ENCODE measurements around the gene DYSF.

Gene DYSF

DNA sequence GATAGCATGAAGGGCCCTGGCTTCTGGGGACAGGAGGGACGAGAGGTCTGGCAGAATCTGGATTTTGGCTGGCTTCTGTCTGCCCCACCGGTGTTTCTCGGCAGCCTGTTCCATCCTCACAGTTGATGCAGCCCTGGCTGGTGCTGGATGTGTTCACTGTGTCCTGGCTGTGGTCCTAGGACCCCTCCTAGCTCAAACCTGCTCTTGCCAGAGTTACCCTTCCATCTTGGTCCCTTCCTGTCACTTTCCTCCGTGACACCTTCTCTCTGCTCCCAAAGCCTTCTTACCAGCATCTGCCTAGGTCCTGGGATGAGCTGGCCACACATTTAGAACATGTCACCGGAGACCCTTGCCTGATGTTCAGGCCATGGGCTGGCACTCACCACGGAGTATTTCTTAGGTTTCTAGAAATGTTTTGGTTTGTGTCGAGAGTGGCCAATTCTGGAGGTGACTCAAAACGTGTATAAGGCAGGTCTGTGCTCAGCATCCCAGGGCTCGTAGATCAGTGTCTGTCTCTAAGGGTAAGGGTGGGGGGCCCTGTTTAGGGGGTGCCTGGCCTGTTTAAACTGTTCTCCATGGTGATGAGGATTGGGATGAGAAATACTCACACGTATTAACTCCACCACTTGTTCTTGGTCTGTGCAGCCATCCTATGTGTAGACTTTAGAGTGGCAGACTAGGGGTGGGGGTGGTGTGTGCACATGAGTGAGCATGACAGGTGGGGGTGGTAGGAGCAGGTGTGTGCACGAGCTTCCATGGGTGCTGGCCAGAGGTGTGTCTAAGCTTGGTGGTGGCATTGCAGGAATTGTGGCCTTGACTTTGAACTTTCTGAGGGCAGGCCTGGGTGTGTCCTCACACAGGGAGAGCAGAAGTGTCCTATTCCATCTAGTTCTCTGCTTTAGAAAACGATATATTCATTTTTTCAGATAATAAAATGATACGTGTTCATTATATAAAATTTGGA is 162.7 kb downstream of the DYSF start:
- no peak for DNase-seq (ENCODE audit: low read depth)

GRCh38 chr2:71617266-71617665 is 163.9 kb downstream of the DYSF start:
- DNase-seq (ENCODE audit: low read depth): no peak

DNA sequence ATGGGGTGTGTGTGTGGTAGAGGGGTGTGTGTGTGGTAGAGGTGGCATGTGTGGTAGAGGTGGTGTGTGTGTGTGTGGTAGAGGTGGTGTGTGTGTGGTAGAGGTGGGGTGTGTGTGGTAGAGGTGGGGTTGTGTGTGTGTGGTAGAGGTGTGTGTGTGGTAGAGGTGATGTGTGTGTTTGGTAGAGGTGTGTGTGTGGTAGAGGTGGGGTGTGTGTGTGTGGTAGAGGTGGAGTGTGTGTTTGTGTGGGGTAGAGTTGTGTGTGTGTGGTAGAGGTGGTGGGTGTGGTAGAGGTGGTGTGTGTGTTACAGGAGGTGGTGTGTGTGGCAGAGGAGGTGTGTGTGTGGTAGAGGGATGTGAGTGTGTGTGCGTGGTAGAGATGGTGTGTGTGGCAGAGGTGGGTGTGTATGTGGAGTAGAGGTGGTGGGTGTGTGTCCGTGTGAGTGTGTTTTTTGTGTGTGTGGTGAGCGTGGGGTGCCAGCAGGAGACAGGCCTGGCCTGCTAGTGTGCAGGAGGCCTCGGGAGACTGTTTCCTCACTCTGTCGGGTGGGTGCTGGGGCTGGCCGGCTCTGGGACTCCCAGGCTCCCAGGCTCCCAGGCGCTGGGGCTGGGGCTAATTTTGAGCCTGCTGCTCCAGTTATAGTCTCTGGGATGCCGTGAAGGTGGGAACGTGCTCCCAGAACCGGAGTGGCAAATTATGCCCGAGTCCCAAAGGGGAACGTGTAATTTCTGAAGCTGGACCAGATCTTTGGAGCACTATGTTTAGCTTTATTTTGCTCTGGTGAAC is 165.2 kb downstream of the DYSF start:
- DNase-seq (ENCODE audit: low read depth): no peak

DNA sequence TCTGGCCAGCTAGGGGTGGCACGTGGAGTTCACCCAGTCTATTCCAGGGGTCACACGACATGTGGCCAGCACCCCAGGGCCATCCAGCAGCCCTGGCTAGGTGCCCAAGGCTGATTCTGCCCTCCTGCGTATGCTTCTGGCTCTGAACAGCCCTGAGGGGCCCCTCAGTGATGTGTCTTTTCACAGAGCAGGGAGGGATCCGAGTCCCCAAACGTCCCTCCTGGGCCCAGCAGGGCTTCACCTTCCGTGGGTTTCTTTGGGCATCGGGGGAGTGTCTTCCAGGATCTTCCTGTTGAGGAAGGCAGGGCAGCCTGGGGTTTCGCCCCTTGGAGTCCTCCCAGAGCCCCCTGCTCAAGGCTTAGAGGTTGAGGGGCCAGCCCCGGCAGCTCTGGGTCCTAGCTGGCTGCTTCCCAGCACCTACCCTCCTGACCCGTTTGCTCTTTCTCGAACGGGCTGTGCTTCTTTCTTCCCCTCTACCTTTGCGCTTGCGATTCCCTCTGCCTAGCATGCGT is 165.9 kb downstream of the DYSF start:
- DNase-seq (ENCODE audit: low read depth): no peak

GRCh38 chr2:71620116-71620515 is 166.8 kb downstream of the DYSF start:
- DNase-seq (ENCODE audit: low read depth): no peak

DNA sequence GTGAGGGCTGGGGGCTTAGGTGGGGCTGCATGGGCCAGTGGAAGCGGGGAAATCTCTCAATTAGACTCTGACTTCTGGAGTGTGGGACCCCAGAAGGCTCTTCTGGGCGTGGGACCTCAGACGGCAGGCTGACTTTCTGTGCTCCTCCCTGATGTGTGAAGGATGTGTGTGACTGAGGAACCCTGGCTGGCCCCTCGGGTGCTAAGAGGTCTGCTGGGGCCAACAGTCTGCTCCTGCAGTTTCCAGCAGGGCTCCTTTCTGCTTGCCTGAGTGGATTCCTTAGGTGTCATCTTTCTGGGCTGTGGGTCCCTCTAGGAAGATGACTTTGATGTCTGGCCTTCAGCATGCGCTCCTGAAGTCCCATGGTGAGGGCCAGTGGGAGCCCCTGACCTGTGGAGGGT is 167.5 kb downstream of the DYSF start:
- DNase-seq (ENCODE audit: low read depth): no peak

GRCh38 chr2:71629273-71629672 is 175.9 kb downstream of the DYSF start:
- DNase-seq (ENCODE audit: low read depth): no peak

DNA sequence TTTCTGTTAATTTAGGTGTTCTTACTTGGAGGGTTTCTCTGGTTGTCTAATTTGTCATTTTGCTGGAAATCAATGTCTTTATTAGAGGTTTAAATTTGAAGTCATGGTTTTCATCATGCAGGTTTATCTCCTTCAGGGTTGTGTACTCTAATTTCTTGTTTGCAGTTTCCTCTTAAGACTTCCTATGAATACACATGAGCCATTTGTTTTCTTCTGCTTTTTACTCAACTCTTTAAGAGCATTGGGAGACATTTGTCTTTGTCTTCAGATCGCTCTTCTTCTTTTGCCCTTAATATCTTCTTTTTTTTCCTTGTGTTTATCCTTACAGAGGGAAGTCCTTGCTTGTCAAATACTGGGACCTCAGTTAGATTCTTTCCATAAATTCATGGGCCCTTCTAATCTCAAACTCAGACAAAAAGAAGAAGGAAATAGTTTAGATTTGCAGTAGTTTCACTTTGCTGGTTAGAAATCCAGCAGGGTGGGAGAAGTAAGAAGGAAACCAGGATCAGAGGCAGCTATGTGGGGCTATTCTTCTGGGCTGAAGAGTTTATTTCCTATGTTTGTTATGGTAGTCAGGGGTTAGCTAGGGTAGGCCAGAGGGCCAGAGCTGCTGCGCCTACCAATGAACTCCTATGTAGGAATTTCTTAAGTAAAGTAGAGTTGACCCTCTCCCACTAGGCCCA is 176.6 kb downstream of the DYSF start:
- no peak for DNase-seq (ENCODE audit: low read depth)

DNA sequence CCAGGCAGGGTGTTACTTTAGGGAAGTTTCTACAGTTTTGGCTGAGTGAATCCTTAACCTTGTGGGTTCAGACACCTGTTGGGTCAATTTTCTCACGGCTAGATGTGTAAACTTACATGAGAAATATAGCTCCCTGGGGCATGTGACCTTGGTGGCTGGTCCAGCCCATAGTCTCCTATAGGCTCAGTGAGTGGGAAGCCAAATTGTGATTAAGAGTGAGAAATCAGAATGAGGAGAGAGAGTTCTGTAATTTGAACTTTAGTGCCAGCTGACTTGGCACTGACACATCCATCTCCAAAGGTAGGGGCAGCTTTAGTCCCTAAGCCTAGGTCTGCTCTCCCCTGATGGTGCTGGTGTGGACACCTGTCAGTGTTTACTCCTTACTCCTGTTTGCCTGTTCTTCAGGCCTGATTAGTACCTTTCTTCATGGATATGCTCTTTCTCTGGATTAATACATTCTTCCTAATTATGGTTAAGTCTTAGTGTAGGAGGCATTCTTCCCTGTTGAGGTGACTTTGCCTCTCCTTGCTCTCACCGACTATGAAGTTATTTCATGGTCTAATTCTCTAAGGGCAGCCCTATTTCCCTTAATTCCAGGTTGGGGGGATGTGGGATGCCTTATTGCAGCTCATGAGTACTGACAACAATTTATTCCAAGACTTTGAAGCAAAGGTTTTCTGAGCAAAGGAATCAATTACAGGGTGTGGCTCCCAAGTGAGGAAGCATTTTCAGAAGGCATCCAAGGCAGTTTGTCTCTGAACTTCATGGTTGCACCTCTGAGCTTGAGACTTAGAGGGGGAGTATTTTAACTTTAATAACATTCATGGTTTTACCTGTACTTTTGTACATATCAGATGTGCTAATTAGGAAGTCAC is 177.3 kb downstream of the DYSF start:
- no peak for DNase-seq (ENCODE audit: low read depth)

DNA sequence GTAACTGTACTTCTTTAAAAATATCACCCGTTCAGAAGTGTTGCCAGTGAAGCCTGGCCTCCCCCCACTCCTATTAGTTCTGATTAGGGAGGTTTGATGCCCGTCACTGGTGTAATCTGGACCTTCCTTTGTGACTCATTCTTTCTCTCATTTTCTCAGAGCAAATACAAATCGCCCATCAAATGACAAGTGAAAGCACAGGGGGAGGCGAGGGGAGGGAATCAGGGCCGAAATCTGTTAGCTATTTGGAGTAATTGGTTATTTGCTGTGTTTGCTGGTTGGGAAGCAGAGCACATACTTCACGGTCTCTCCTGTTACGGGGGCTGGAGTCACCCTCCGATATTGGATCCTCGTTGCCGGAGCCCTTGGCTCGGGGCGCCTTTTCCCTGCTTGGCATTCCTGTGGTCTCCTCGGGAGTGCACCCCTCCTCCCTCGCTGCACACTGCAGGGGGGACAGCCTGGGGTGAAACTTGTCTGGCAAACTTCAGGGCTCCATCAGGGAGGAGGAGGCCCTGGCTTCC is 178.1 kb downstream of the DYSF start:
- no peak for DNase-seq (ENCODE audit: low read depth)

GRCh38 chr2:71633086-71633485 is 179.7 kb downstream of the DYSF start:
- DNase-seq (ENCODE audit: low read depth): no peak

DNA sequence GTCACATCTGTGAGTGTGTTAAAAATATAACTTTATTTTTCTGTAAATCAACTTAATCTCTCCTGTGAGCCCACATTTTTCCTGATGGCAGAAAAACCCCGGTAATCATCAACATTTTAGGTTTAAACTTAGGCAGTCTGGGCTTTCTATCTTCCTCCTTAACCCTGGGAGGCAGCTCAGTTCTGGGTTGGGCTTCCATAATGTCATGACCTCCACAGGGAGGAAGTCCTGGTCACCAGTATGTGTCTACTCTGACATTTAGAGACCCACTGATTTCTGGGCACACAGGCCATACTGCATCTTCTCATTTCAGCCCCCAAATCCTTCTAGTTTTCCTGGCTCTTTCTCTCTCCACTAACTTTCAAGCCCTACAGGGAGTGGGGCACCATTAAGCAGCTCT is 181.2 kb downstream of the DYSF start:
- DNase-seq (ENCODE audit: low read depth): no peak

GRCh38 chr2:71635798-71636197 is 182.4 kb downstream of the DYSF start:
- DNase-seq (ENCODE audit: low read depth): no peak

GRCh38 chr2:71637168-71637567 is 183.8 kb downstream of the DYSF start:
- DNase-seq (ENCODE audit: low read depth): no peak

DNA sequence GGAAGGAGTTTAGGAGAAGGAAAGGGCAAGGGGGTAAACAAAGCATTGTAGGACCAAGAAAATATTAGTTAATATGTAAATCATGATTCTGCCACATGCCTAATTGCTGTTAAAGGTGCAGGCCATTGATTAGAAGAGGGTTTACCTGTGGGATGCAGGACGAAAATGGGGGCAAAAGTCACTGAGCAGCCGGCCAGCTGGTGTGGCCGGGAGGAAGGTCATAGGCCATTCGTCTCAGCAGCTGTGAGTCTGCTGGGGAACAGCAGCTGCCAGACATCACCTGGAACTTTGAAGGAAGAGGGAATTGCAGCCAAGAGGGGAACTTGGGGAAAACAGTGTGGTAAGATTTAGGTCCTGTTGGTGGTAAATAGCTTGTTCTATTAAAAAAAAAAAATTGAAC is 184.4 kb downstream of the DYSF start:
- DNase-seq (ENCODE audit: low read depth): no peak

- DNase-seq (ENCODE audit: low read depth): no peak
These were observed 186.4 kb downstream of the DYSF start for GRCh38 chr2:71639735-71640134.

GRCh38 chr2:71640489-71640888 is 187.1 kb downstream of the DYSF start:
- no peak for DNase-seq (ENCODE audit: low read depth)

GRCh38 chr2:71643674-71644357 is 190.5 kb downstream of the DYSF start:
- no peak for DNase-seq (ENCODE audit: low read depth)

- no peak for DNase-seq (ENCODE audit: low read depth)
These were observed 192.7 kb downstream of the DYSF start for GRCh38 chr2:71646028-71646427.

DNA sequence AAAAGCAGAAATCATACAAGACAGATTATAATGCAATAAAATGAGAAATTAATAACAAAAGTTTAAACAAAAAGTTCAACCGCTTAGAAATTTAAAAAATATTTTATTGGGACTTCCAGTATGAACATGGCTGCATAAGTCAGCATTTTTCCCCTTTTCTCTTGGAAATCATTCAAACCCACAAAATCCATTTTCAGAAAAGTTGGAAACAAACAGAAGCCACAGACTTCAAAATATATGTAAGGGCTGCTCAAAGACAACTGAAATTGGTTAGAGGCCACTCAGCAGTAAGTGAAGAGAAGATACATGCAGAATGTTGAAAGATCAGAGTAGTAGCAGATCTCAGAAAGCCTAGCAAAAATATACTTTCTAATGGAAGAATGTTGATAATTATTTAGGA is 194.0 kb downstream of the DYSF start:
- DNase-seq (ENCODE audit: low read depth): no peak

DNA sequence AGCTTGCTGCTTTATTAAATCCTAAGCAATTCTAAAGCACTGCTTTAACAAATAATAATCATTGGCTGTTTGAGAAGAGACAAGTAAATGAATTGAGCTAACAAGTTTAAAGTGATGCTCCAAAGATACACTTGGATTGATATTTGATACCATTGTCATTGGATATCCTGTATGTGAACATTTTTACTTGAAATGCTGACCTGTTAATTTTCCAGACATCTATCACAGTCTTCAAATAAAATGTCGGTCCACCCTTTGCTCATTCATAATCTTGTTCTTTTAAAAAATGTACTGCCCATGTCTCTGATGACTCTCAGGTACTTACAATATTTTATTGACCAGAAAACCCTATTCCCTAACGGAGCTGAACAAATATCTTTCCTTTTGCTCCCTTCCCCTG is 202.1 kb downstream of the DYSF start:
- no peak for DNase-seq (ENCODE audit: low read depth)

All from activated T-cell treated with anti-CD3 and anti-CD28 coated beads for 48 hours (primary cell).